Hematopoietic multipotent progenitor cell treated with erythropoietin and hydrocortisone succinate and interleukin-3 and kit ligand, for 6 days (in vitro differentiated cells): ENCODE data around the gene PCID2.

Experiments
- DNase-seq: peaks from one replicate; pipeline ENCODE4 v3.0.0-alpha.2; 2015

PCID2 gene

GRCh38 chr13:113219256-113219940, 10.9 kb upstream of the PCID2 start:
- DNase-seq: peak; percentile 44

DNA sequence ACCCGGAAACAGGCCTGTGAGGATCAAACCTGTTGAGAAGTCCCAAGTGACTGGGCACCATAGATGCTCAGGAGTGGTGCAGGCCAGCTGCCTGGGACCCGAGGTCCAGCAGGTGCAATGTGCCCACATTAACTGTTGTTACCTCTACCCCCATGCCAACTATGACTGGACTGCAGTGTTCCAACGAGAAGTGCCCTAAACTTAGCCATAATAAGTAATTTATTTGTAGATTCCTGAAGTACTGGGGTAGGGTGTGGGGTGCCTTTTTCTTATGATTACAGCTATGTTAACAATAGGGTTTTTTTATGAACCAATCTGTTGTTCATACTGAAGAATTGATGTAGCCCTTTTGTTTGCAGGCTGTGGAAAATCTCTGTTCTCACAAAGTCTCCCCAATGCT, 10.1 kb upstream of the PCID2 start:
- DNase-seq: no peak

GRCh38 chr13:113216254-113217048, 8.0 kb upstream of the PCID2 start:
- DNase-seq: peak; percentile 31

DNA sequence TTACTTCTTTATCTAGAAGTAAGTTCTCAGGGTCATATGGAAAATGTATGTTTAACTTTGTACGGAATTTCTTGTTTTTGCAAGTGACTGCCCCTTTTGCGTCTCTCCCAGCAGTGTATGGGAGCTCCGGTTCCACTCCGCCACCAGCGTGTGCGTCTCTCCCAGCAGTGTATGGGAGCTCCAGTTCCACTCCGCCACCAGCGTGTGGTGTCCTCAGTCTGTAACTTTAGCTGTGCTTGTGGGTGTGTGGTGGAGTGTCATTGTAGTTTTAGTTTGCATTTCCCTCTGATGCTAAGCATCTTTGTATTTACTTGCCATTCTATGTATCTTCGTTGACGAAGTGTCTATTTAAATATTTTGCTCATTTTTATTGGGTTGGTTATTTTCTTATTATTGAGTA, 3.3 kb upstream of the PCID2 start:
- peak; percentile 59 for DNase-seq

GRCh38 chr13:113210833-113211232, 2.4 kb upstream of the PCID2 start:
- peak; percentile 56 for DNase-seq

DNA sequence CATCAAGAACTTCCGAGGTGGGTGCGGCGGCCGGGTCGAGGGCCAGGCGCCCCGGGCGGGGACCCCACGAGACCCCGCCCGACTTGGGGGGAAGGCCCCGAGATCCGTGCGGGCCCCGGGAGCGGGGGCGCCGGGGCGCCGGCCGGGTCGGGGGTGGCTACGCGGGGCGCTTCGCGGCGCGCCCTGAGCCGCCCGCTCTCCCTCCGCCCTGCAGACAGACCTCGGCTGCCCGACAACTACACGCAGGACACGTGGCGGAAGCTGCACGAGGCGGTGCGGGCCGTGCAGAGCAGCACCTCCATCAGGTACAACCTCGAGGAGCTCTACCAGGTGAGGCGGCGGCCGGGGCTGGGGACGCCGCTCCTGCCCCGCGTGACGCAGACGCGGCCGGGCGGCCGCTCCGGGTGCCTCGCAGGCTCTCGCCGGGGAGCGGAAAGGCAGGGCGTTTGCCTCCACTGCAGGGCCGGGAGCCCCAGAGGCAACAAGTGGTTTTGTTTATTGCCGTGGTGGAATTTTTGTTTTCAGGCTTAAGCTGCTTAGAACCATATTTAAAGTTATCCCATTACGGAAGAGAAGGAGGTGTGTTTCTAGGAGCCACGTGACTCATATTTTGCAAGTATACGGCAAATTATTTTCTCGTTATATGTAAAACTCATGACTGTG, 1.4 kb upstream of the PCID2 start:
- peak; percentile 74 for DNase-seq

GRCh38 chr13:113209336-113209758, 878 bp upstream of the PCID2 start, which contains the start of gene CUL4A:
Gene CUL4A, plus strand, starts transcription at chr13:113209613. Its CDS starts 15 bp downstream, at chr13:113209628.
- peak; percentile 84 for DNase-seq

- DNase-seq: peak; percentile 64
Observed at GRCh38 chr13:113207890-113208420, 514 bp downstream of the PCID2 start.

GRCh38 chr13:113207460-113207859, 1.0 kb downstream of the PCID2 start:
- peak; percentile 52 for DNase-seq

DNA sequence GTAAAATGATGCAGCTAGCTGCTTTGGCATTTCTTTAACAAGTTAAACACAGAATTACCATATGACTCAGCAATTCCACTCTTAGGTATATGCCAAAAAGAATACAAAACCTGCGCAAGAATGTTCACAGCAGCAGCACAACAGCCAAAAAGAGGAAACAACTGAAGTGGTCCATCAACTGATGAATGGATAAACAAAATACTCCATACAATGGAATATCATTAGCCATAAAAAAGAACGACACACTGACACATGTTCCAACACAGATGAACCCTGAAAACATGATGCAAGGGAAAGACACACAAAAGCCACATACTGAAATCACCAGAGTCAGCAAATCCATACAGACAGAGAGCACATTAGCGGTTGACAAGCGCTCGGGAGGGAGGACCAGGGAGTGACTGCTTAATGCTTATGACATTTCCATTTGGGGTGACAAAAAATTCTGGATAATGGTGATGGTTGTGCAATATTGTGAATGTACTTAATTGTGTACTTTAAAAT, 3.0 kb downstream of the PCID2 start:
- peak; percentile 22 for DNase-seq

GRCh38 chr13:113204378-113204734, 4.1 kb downstream of the PCID2 start:
- DNase-seq: no peak

- no peak for DNase-seq
Observed at GRCh38 chr13:113203507-113204377, 4.7 kb downstream of the PCID2 start.

GRCh38 chr13:113202912-113203311, 5.6 kb downstream of the PCID2 start:
- no peak for DNase-seq

DNA sequence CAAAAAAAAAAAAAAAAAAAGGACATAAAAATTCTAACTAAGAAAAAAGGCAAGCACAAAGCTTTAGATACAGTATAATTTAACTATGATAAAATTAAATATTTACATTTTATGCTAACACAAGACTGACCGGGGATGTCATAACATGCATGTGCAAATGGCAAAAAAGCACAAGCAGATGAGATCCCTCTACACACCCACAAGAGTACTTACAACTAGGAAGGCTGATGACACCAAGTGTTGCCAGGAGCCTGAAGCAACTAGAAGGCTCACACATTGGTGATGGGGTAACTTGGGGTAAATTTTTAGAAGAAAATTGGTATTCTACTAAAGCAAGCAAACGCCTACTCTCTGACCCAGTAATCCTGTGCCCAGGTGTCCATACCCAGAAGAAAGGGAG, 6.7 kb downstream of the PCID2 start:
- DNase-seq: no peak

GRCh38 chr13:113196970-113197737, 11.3 kb downstream of the PCID2 start:
- no peak for DNase-seq

DNA sequence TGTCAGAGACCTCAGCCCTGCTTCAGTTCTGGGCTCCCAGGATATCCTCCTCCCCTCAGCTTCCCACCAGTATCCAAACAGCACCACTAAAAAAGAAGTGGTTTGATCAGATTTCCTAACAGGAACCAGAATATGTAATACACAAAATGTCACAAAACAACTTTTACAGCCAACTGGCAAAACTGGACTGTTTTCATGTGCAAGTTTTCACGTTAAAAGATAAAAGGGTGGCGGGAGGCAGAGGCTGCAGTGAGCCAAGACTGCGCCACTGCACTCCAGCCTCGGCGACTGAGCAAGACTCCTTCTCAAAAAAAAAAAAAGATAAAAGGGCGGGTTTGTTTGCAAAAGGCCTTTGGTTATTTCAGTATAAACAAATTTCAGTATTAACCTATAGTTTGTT, 13.1 kb downstream of the PCID2 start:
- no peak for DNase-seq

- DNase-seq: no peak
Observed at GRCh38 chr13:113192902-113193301, 15.6 kb downstream of the PCID2 start.

DNA sequence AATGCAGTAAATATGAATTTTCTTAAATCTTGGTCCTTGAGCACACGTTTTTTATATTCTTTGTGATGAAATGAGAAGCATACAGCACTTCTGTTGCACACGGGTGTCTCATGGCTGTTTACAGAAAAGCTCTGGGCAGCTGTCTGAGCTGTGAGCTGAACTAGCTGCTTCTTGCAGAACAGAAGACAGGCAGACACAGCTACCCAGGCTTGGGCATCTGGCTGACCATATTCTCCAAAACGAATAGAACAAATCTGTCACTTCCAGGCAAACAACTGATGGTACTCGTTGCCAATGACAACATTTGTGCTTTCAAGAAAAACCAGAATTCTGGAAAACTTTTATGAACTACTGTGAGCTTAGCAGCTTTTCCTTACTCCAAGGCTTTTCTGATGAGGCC, 16.2 kb downstream of the PCID2 start:
- DNase-seq: no peak

- no peak for DNase-seq
Observed at GRCh38 chr13:113190181-113190580, 18.3 kb downstream of the PCID2 start.

GRCh38 chr13:113187883-113188665, 20.4 kb downstream of the PCID2 start:
- no peak for DNase-seq

DNA sequence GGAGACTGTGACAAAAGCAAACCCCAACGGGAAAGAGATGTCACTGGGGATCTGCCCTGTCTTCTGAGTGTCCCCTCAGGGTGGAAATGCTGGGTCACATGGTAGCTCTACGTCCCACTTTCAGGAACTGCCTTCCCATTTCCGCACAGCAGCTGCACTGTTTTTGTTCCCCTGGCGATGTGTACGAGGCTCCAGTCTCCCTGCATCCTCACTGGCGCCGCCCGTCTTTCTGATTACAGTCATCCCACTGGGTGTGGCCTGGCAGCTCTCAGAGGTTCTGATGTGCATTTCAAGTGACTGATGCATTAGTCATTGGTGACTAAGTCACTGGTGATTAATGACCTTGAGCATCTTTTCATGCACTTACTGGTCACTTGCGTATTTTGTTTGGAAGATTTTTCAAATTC, 21.2 kb downstream of the PCID2 start:
- peak; percentile 85 for DNase-seq
